ENCODE data around the gene INVS. TPM values are rescaled to one million over a fixed set of nuclear protein-coding genes. Genes with fewer than 3 reads are reported as not detected.

The INVS gene
- total RNA-seq, 2 donors from 2014 or later, result 17.7 to 29.7 TPM

- H3K4me3 ChIP-seq, result no peak overlapping the region
- TF ChIP-seq POLR2AphosphoS5 (IDR thresholded peaks at IDR 0.05) (no peak), POLR2A (IDR thresholded peaks at IDR 0.05) (no peak)
- TF ChIP-seq, protein P1, sequence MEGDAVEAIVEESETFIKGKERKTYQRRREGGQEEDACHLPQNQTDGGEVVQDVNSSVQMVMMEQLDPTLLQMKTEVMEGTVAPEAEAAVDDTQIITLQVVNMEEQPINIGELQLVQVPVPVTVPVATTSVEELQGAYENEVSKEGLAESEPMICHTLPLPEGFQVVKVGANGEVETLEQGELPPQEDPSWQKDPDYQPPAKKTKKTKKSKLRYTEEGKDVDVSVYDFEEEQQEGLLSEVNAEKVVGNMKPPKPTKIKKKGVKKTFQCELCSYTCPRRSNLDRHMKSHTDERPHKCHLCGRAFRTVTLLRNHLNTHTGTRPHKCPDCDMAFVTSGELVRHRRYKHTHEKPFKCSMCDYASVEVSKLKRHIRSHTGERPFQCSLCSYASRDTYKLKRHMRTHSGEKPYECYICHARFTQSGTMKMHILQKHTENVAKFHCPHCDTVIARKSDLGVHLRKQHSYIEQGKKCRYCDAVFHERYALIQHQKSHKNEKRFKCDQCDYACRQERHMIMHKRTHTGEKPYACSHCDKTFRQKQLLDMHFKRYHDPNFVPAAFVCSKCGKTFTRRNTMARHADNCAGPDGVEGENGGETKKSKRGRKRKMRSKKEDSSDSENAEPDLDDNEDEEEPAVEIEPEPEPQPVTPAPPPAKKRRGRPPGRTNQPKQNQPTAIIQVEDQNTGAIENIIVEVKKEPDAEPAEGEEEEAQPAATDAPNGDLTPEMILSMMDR (IDR thresholded peaks at IDR 0.05), result no peak
- H3K9me3 ChIP-seq, result no peaks in the 10 kb centered on the region
- no peaks in the 10 kb centered on the region for H3K36me3 ChIP-seq
- intact Hi-C loops (cut with DNase I), result no loop called here
- H3K27ac ChIP-seq, result no peak overlapping the region
- H3K27me3 ChIP-seq (replicated peaks; ENCODE audit: insufficient read depth), result no peaks in the 10 kb centered on the region
- no peaks in the 10 kb centered on the region for H3K4me1 ChIP-seq (replicated peaks)
- no peak for DNase-seq (ENCODE audit: low spot score)
- WGBS, result 99% methylated on average over 3 of the region's 3 CpGs
Measured at GRCh38 chr9:100303747-100304146, 204.7 kb downstream of the INVS start.

DNA sequence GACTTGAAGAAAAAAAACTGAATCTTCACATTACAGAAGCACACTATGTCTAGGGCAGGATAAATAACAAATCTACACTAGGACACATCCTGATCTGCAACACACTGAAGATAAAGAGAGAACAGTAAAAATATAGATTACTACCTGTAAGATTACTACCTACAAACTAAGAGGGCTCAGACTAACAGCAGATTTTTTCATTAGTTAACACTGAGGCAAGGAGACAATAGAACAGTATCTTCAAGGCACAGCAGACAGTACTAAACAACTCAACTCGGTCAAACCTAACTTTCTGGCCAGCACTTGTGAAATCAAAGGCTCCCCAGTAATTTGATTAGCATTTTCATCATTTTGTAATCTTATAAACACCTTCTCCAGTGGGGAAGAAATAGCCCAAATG, 207.2 kb downstream of the INVS start:
- no peak overlapping the region for H3K27ac ChIP-seq
- TF ChIP-seq POLR2AphosphoS5 (IDR thresholded peaks at IDR 0.05), result no peak
- TF ChIP-seq, protein P1 (IDR thresholded peaks at IDR 0.05), result no peak
- no peak for TF ChIP-seq POLR2A (IDR thresholded peaks at IDR 0.05)
- H3K27me3 ChIP-seq (replicated peaks; ENCODE audit: insufficient read depth), result no peaks in the 10 kb centered on the region
- WGBS, result 92% methylated on average over 1 of the region's 1 CpG
- no peaks in the 10 kb centered on the region for H3K9me3 ChIP-seq
- no peak for DNase-seq (ENCODE audit: low spot score)
- intact Hi-C loops (cut with DNase I), result no loop called here
- H3K4me1 ChIP-seq (replicated peaks), result no peaks in the 10 kb centered on the region
- H3K4me3 ChIP-seq, result no peak overlapping the region
- H3K36me3 ChIP-seq, result no peaks in the 10 kb centered on the region

- TF ChIP-seq, protein P1 (IDR thresholded peaks at IDR 0.05), result no peak
- TF ChIP-seq POLR2A (IDR thresholded peaks at IDR 0.05), result no peak
- TF ChIP-seq POLR2AphosphoS5 (IDR thresholded peaks at IDR 0.05), result no peak
- 57% methylated on average over 2 of the region's 2 CpGs for WGBS
Measured at GRCh38 chr9:100307080-100307479, 208.0 kb downstream of the INVS start.

DNA sequence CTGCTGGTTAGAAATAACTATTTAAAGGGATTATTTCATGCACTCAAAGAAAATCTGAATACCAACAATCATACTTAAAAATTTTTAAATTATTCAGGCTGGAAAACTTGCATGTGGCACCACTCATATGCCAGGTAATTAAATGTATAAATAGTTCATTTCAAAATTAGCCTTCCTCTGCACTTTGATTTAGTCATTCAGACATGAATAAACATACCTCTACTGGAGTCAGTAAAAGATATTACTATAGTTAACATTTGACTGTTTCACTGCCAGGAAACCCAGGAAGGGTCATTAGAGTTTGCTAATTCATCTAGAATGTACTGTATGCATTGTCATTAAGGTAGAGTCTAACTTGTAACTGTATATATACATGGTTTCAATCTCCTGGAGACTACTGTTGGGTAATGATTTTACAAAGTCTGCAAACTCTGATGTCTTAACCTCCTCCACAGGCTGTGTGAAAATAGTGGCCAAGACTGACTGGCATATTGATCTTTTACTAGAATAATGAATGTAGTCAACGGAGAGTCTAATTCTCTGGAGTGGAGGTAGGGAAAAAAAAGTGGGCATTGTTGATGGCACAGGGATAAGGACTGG, 210.0 kb downstream of the INVS start:
- H3K9me3 ChIP-seq, result no peaks in the 10 kb centered on the region
- intact Hi-C loops (cut with DNase I), result no loop called here
- DNase-seq (ENCODE audit: low spot score), result no peak
- no peak overlapping the region for H3K27ac ChIP-seq
- H3K4me3 ChIP-seq, result no peak overlapping the region
- TF ChIP-seq, protein P1 (IDR thresholded peaks at IDR 0.05), result no peak
- no peak for TF ChIP-seq POLR2A (IDR thresholded peaks at IDR 0.05)
- TF ChIP-seq POLR2AphosphoS5 (IDR thresholded peaks at IDR 0.05), result no peak
- no peaks in the 10 kb centered on the region for H3K4me1 ChIP-seq (replicated peaks)
- H3K36me3 ChIP-seq, result no peaks in the 10 kb centered on the region
- H3K27me3 ChIP-seq (replicated peaks; ENCODE audit: insufficient read depth), result no peaks in the 10 kb centered on the region
- 70% methylated on average over 1 of the region's 1 CpG for WGBS

More at GRCh38 chr9:100307080-100307479, 208.0 kb downstream of the INVS start:
- Histone ChIP-seq H3K9me3 (no peaks in the 10 kb centered on the region), H3K27me3 (replicated peaks; ENCODE audit: insufficient read depth) (no peaks in the 10 kb centered on the region), H3K4me1 (replicated peaks) (no peaks in the 10 kb centered on the region), H3K27ac (no peak overlapping the region), H3K4me3 (no peak overlapping the region), H3K36me3 (no peaks in the 10 kb centered on the region)
- intact Hi-C loops (cut with DNase I), result no loop called here
- DNase-seq (ENCODE audit: low spot score), result no peak

DNA sequence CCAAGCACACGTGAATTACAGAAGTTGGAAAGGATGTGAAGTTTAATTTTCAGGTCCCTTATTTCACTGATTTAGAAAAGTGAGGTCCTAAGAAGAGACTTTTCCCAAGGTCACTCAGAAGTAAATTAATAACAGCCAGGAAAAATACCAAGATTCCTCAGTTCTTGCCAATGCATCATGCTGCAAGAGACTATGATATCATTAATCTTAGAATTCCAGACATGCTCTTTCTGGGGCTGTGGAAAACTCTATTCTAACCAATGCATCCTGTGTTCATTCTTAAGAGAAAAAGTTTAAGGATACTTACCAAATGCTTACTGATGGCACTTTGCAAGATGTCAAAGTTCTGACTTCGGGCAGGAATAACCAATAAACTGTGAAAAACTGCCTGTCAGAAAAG, 210.9 kb downstream of the INVS start:
- no peaks in the 10 kb centered on the region for H3K4me1 ChIP-seq (replicated peaks)
- no peak for DNase-seq (ENCODE audit: low spot score)
- no peaks in the 10 kb centered on the region for H3K36me3 ChIP-seq

More for the DNA sequence above, 210.9 kb downstream of the INVS start:
- no peaks in the 10 kb centered on the region for H3K27me3 ChIP-seq (replicated peaks; ENCODE audit: insufficient read depth)
- intact Hi-C loops (cut with DNase I), result no loop called here
- no peaks in the 10 kb centered on the region for H3K9me3 ChIP-seq
- no peak overlapping the region for H3K27ac ChIP-seq
- TF ChIP-seq POLR2AphosphoS5 (IDR thresholded peaks at IDR 0.05) (no peak), POLR2A (IDR thresholded peaks at IDR 0.05) (no peak)
- TF ChIP-seq, protein P1 (IDR thresholded peaks at IDR 0.05), result no peak
- WGBS, result 90% methylated on average over 2 of the region's 2 CpGs
- no peak overlapping the region for H3K4me3 ChIP-seq

Data from prostate gland (tissue), 2 donors.